ENCODE measurements around the gene EEFSEC. TPM values are rescaled to one million over a fixed set of nuclear protein-coding genes. Genes with fewer than 3 reads are reported as not detected.

Gene EEFSEC
- total and polyA plus RNA-seq, 10 donors: 8.5 to 19.2 (median 14.2) TPM

- DNase-seq: no peak
Observed at GRCh38 chr3:128398586-128398985, 245.3 kb downstream of the EEFSEC start.

GRCh38 chr3:128399221-128399915 is 246.1 kb downstream of the EEFSEC start:
- H3K27me3 ChIP-seq (replicated peaks in 1 of 7): no peaks in the 10 kb centered on the region
- H3K36me3 ChIP-seq: no peaks in the 10 kb centered on the region
- intact Hi-C loops (cut with DNase I; ENCODE audit: low total_unique reads): no loop called here
- no peak overlapping the region for H3K27ac ChIP-seq
- TF ChIP-seq POLR2AphosphoS5 (IDR thresholded peaks at IDR 0.05) (no peak), POLR2A (IDR thresholded peaks at IDR 0.05) (no peak), CTCF (IDR thresholded peaks at IDR 0.05 in 8 of 11, conservative IDR thresholded peaks at IDR 0.05 in 3 of 11) (no peak)
- H3K4me1 ChIP-seq: peaks cover 0 to 15% (median 6%) of the 10 kb centered on the region in 6 donors
- no peaks in the 10 kb centered on the region for H3K9me3 ChIP-seq
- H3K4me3 ChIP-seq: no peak overlapping the region
- WGBS, 5 donors: 93 to 97% (median 95%) methylated on average over 20 to 24 of the region's 24 CpGs
- no peak for DNase-seq

More at GRCh38 chr3:128398586-128398985, 245.3 kb downstream of the EEFSEC start:
- H3K27me3 ChIP-seq (replicated peaks in 1 of 7): no peaks in the 10 kb centered on the region
- no peak for TF ChIP-seq POLR2A (IDR thresholded peaks at IDR 0.05)
- TF ChIP-seq CTCF (IDR thresholded peaks at IDR 0.05 in 8 of 11, conservative IDR thresholded peaks at IDR 0.05 in 3 of 11): no peak
- TF ChIP-seq POLR2AphosphoS5 (IDR thresholded peaks at IDR 0.05): no peak
- no peaks in the 10 kb centered on the region for H3K9me3 ChIP-seq
- peaks cover 0 to 16% (median 6%) of the 10 kb centered on the region in 6 donors for H3K4me1 ChIP-seq
- 95 to 100% (median 96%) methylated on average over 2 to 8 of the region's 8 CpGs for WGBS, 5 donors
- intact Hi-C loops (cut with DNase I; ENCODE audit: low total_unique reads): no loop called here
- H3K27ac ChIP-seq: no peak overlapping the region
- no peaks in the 10 kb centered on the region for H3K36me3 ChIP-seq
- H3K4me3 ChIP-seq: no peak overlapping the region

DNA sequence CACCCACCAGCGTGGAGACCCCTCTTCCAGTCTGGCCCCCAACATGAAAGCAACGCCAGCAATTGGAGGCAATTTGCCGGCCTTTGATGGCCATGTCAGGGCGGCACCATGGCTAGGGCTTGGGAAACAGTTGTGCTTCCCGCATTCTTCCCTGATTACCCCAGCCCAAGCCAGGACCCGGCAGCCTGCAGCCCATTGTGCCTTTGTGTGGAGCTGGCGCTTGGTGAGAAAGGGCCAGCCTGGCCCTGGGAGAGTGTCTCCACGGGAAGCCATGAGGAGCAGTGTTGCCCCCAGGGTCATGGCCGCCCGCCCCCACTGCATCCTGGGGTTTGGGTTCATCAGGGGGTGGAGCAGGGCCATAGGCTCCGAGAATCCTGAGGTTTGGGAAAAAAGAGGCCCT is 247.4 kb downstream of the EEFSEC start:
- 93 to 98% (median 94%) methylated on average over 4 to 11 of the region's 11 CpGs for WGBS, 5 donors
- no peak for TF ChIP-seq CTCF (IDR thresholded peaks at IDR 0.05 in 8 of 11, conservative IDR thresholded peaks at IDR 0.05 in 3 of 11)
- no peak for TF ChIP-seq POLR2AphosphoS5 (IDR thresholded peaks at IDR 0.05)
- no peak for TF ChIP-seq POLR2A (IDR thresholded peaks at IDR 0.05)
- H3K9me3 ChIP-seq: no peaks in the 10 kb centered on the region
- intact Hi-C loops (cut with DNase I; ENCODE audit: low total_unique reads): no loop called here
- H3K27me3 ChIP-seq (replicated peaks in 1 of 7): no peaks in the 10 kb centered on the region
- no peaks in the 10 kb centered on the region for H3K36me3 ChIP-seq
- DNase-seq: no peak
- H3K4me3 ChIP-seq: no peak overlapping the region
- no peak overlapping the region for H3K27ac ChIP-seq
- H3K4me1 ChIP-seq: peaks cover 0 to 3% (median under 1%) of the 10 kb centered on the region in 6 donors

- H3K27ac ChIP-seq: no peak overlapping the region
- no peak for DNase-seq
- no peaks in the 10 kb centered on the region for H3K4me1 ChIP-seq
- intact Hi-C loops (cut with DNase I; ENCODE audit: low total_unique reads): no loop called here
- no peaks in the 10 kb centered on the region for H3K27me3 ChIP-seq (replicated peaks in 1 of 7)
- peaks cover 0 to 2% (median 0%) of the 10 kb centered on the region in 6 donors for H3K36me3 ChIP-seq
- TF ChIP-seq POLR2AphosphoS5 (IDR thresholded peaks at IDR 0.05): no peak
- TF ChIP-seq CTCF (IDR thresholded peaks at IDR 0.05 in 8 of 11, conservative IDR thresholded peaks at IDR 0.05 in 3 of 11): no peak
- TF ChIP-seq POLR2A (IDR thresholded peaks at IDR 0.05): no peak
- WGBS, 5 donors: 79 to 96% (median 81%) methylated on average over 11 of the region's 11 CpGs
- H3K9me3 ChIP-seq: no peaks in the 10 kb centered on the region
- no peak overlapping the region for H3K4me3 ChIP-seq
Observed at GRCh38 chr3:128402319-128402718, 249.0 kb downstream of the EEFSEC start.
